Adrenal gland (tissue), 5 donors: ENCODE measurements around the gene PTPMT1.

Experiments used
- POLR2A ChIP-seq, 2 donors: fragments of 450-650 bp; IDR thresholded peaks; one replicate each; pipeline ENCODE4 v1.6.1; 2017; ENCODE audit warnings: antibody characterized with exemption in 2 of 2, mild to moderate bottlenecking in 2 of 2, moderate library complexity in 1 of 2
- TF ChIP-seq, protein P1 (sequence below), 6 experiments: fragments of 450-650 bp in 4 of 6; fragments of 200-600 bp in 2 of 6; sonication (generic) in 1 of 6; IDR thresholded peaks; 1 replicate in 5 of 6; 2 replicates in 1 of 6; pipeline versions ENCODE4 v1.5.1 to v1.8.0; 2016 to 2021; ENCODE audit warnings: antibody characterized with exemption in 6 of 6, mild to moderate bottlenecking in 2 of 6, moderate library complexity in 1 of 6
- donor health status: DM: no; HTN: no; CAD: no.

GRCh38 chr11:47565340-47566148, at the start of gene PTPMT1:
- TF ChIP-seq, protein P1, sequence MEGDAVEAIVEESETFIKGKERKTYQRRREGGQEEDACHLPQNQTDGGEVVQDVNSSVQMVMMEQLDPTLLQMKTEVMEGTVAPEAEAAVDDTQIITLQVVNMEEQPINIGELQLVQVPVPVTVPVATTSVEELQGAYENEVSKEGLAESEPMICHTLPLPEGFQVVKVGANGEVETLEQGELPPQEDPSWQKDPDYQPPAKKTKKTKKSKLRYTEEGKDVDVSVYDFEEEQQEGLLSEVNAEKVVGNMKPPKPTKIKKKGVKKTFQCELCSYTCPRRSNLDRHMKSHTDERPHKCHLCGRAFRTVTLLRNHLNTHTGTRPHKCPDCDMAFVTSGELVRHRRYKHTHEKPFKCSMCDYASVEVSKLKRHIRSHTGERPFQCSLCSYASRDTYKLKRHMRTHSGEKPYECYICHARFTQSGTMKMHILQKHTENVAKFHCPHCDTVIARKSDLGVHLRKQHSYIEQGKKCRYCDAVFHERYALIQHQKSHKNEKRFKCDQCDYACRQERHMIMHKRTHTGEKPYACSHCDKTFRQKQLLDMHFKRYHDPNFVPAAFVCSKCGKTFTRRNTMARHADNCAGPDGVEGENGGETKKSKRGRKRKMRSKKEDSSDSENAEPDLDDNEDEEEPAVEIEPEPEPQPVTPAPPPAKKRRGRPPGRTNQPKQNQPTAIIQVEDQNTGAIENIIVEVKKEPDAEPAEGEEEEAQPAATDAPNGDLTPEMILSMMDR (IDR thresholded peaks at IDR 0.05): no peak
- TF ChIP-seq POLR2A (IDR thresholded peaks at IDR 0.05): peak; percentile 76 to 78
